ENCODE results near the gene APP. TPM values are rescaled to one million over a fixed set of nuclear protein-coding genes. Genes with fewer than 3 reads are reported as not detected.
A peak's percentile ranks its signal among the peaks of the same experiment; 100 is the strongest.

The APP gene
- total RNA-seq, 3 donors from 2014 or later = 56.2 to 61.1 (median 60.1) TPM

- no peaks in the 10 kb centered on the region for H3K36me3 Mint-ChIP-seq (ENCODE audit: insufficient read depth)
- H3K4me3 Mint-ChIP-seq = no peak overlapping the region
- H3K9me3 Mint-ChIP-seq = no peaks in the 10 kb centered on the region
- ATAC-seq = no peak
- no peaks in the 10 kb centered on the region for H3K4me1 Mint-ChIP-seq (ENCODE audit: low read depth)
- no peak for DNase-seq
- H3K27me3 Mint-ChIP-seq (ENCODE audit: low read depth) = peaks cover 6% of the 10 kb centered on the region
Measured at GRCh38 chr21:25855576-25855975, 315.0 kb downstream of the APP start.

GRCh38 chr21:25850126-25850842, 320.3 kb downstream of the APP start:
- Mint-ChIP-seq H3K36me3 (ENCODE audit: insufficient read depth) (no peaks in the 10 kb centered on the region), H3K4me1 (ENCODE audit: low read depth) (peaks cover 1% of the 10 kb centered on the region), H3K9me3 (peaks cover 10% of the 10 kb centered on the region), H3K4me3 (no peak overlapping the region), H3K27me3 (ENCODE audit: low read depth) (peaks cover 3% of the 10 kb centered on the region)
- DNase-seq (no peak), ATAC-seq (no peak)

- no peak for ATAC-seq
- no peak overlapping the region for H3K4me3 Mint-ChIP-seq
- H3K4me1 Mint-ChIP-seq (ENCODE audit: low read depth) = peaks cover 1% of the 10 kb centered on the region
Measured at GRCh38 chr21:25848309-25848708, 322.3 kb downstream of the APP start.

GRCh38 chr21:25845729-25846256, 324.8 kb downstream of the APP start:
- Mint-ChIP-seq H3K9me3 (peaks cover 10% of the 10 kb centered on the region), H3K4me3 (no peak overlapping the region), H3K36me3 (ENCODE audit: insufficient read depth) (no peaks in the 10 kb centered on the region), H3K27me3 (ENCODE audit: low read depth) (peaks cover 16% of the 10 kb centered on the region), H3K4me1 (ENCODE audit: low read depth) (peaks cover 1% of the 10 kb centered on the region)
- no peak for DNase-seq
- ATAC-seq = peak; percentile 52 to 62

More at GRCh38 chr21:25848309-25848708, 322.3 kb downstream of the APP start:
- no peaks in the 10 kb centered on the region for H3K36me3 Mint-ChIP-seq (ENCODE audit: insufficient read depth)
- peaks cover 7% of the 10 kb centered on the region for H3K27me3 Mint-ChIP-seq (ENCODE audit: low read depth)
- H3K9me3 Mint-ChIP-seq = peaks cover 10% of the 10 kb centered on the region
- DNase-seq = no peak

- no peaks in the 10 kb centered on the region for H3K36me3 Mint-ChIP-seq (ENCODE audit: insufficient read depth)
- peaks cover 23% of the 10 kb centered on the region for H3K27me3 Mint-ChIP-seq (ENCODE audit: low read depth)
- no peak for DNase-seq
- peaks cover 1% of the 10 kb centered on the region for H3K4me1 Mint-ChIP-seq (ENCODE audit: low read depth)
- ATAC-seq = no peak
- H3K9me3 Mint-ChIP-seq = peaks cover 22% of the 10 kb centered on the region
- no peak overlapping the region for H3K4me3 Mint-ChIP-seq
Measured at GRCh38 chr21:25842925-25843324, 327.6 kb downstream of the APP start.

DNA sequence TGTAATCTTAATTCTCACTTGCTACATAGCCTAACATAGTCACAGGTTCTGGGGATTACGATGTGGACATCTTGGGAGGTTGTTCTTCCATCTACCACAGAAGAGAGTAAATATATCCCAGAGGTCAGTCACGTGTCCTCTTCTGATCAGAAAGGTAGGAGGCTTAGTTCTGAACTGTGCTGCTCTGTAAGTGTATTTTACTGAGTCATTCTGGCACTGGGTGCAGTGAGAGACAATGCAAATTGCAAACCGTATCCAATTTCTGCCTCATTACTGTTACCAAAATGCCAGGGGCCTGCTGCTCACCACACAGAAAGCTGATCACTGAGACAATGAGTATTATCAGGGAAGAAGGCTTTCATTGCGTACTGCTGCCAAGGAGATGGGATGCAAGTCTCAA, 331.8 kb downstream of the APP start:
- H3K4me1 Mint-ChIP-seq (ENCODE audit: low read depth) = no peaks in the 10 kb centered on the region
- no peak for DNase-seq
- peaks cover 18% of the 10 kb centered on the region for H3K27me3 Mint-ChIP-seq (ENCODE audit: low read depth)
- ATAC-seq = no peak
- H3K36me3 Mint-ChIP-seq (ENCODE audit: insufficient read depth) = no peaks in the 10 kb centered on the region
- H3K9me3 Mint-ChIP-seq = peaks cover 12% of the 10 kb centered on the region
- H3K4me3 Mint-ChIP-seq = no peak overlapping the region

- DNase-seq = no peak
- H3K36me3 Mint-ChIP-seq (ENCODE audit: insufficient read depth) = no peaks in the 10 kb centered on the region
Measured at GRCh38 chr21:25837533-25838265, 332.9 kb downstream of the APP start.

GRCh38 chr21:25836396-25836795, 334.2 kb downstream of the APP start:
- no peaks in the 10 kb centered on the region for H3K36me3 Mint-ChIP-seq (ENCODE audit: insufficient read depth)
- no peaks in the 10 kb centered on the region for H3K4me1 Mint-ChIP-seq (ENCODE audit: low read depth)
- H3K4me3 Mint-ChIP-seq = no peak overlapping the region
- DNase-seq = no peak
- ATAC-seq = no peak
- H3K27me3 Mint-ChIP-seq (ENCODE audit: low read depth) = peaks cover 11% of the 10 kb centered on the region
- peaks cover 12% of the 10 kb centered on the region for H3K9me3 Mint-ChIP-seq

More at GRCh38 chr21:25837533-25838265, 332.9 kb downstream of the APP start:
- Mint-ChIP-seq H3K27me3 (ENCODE audit: low read depth) (peaks cover 11% of the 10 kb centered on the region), H3K4me1 (ENCODE audit: low read depth) (no peaks in the 10 kb centered on the region), H3K4me3 (no peak overlapping the region), H3K9me3 (peaks cover 12% of the 10 kb centered on the region)
- ATAC-seq = no peak

DNA sequence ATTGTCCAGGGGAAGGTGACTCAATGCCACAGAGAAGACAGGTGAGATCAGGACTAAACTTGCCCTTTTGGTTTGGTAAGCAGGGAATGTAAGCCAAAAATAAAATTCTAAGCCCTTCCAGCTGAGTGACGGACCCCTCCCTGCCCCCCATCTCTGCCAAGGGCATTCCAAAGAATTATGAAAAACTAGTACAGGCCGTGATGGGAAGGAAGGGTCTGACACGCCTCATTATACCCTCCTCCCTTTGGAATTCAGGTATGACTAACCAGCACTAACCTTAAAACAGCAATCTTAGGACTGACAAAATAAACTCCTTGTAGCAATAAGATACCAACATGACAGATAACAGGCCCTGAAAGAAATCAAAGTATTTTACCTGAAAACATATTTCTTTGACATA, 336.2 kb downstream of the APP start:
- H3K4me1 Mint-ChIP-seq (ENCODE audit: low read depth) = no peaks in the 10 kb centered on the region
- peaks cover 11% of the 10 kb centered on the region for H3K27me3 Mint-ChIP-seq (ENCODE audit: low read depth)
- peaks cover 6% of the 10 kb centered on the region for H3K9me3 Mint-ChIP-seq
- no peak for DNase-seq
- no peak for ATAC-seq
- H3K4me3 Mint-ChIP-seq = no peak overlapping the region
- no peaks in the 10 kb centered on the region for H3K36me3 Mint-ChIP-seq (ENCODE audit: insufficient read depth)

DNA sequence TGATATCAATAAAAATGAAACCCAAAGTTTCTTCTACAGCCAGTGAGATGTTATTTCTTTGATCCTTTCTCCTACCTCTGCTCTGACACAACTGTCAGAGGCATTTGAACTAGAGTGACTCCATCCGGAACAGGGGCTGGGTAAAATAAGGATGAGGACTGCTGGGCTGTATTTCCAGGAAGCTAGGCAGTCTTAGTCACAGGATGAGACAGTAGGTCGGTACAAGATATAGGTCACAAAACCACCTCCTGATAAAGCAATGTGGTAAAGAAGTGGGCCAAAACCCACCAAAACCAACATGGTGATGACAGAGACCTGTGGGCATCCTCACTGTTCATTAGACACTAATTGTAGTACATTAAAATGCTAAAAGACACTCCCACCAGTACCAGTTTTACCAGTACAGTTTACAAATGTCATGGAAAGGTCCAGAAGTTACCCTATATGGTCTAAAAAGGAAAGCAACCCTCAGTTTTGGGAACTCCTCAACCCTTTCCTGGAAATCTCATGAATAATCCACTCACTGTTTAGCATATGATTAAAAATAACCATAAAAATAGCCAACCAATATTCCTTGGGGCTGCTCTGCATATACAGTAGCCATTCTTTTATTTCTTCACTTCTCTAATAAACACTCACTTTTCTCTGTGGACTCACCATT, 339.1 kb downstream of the APP start:
- H3K36me3 Mint-ChIP-seq (ENCODE audit: insufficient read depth) = no peaks in the 10 kb centered on the region
- no peak for DNase-seq

More for the DNA sequence above, 339.1 kb downstream of the APP start:
- peaks cover 4% of the 10 kb centered on the region for H3K27me3 Mint-ChIP-seq (ENCODE audit: low read depth)
- peak; percentile 27 to 71 for ATAC-seq
- no peaks in the 10 kb centered on the region for H3K9me3 Mint-ChIP-seq
- no peak overlapping the region for H3K4me3 Mint-ChIP-seq
- no peaks in the 10 kb centered on the region for H3K4me1 Mint-ChIP-seq (ENCODE audit: low read depth)

Data from activated T-cell treated with anti-CD3 and anti-CD28 coated beads, Interleukin-2, amount 50 U/mL, for 4 hours (primary cell).